H9 (cell line): ENCODE data around the gene LRP1B. TPM values are rescaled to one million over a fixed set of nuclear protein-coding genes. Genes with fewer than 3 reads are reported as not detected.

Experiments
- DNase-seq: peaks from one replicate; pipeline ENCODE4 v3.0.0-alpha.2; 2017
- H2AFZ ChIP-seq: one replicate; pipeline ENCODE4 v1.6.1; 2013; ENCODE audit warnings: mild to moderate bottlenecking, low read length, control low read depth, moderate library complexity
- H2AK5ac ChIP-seq: 2 replicates; pipeline ENCODE4 v1.6.1; 2013; ENCODE audit warnings: low read length, control low read depth, mixed read lengths; ENCODE audit not compliant: insufficient read length
- H2BK120ac ChIP-seq: one replicate; pipeline ENCODE4 v1.6.1; 2013; ENCODE audit warnings: low read depth, mild to moderate bottlenecking, low read length, control low read depth, inconsistent platforms; ENCODE audit not compliant: poor library complexity, severe bottlenecking
- H2BK12ac ChIP-seq: 2 replicates; pipeline ENCODE4 v1.6.1; 2013; ENCODE audit warnings: low read length, control low read depth, mixed read lengths, low read depth; ENCODE audit not compliant: insufficient read length
- H2BK15ac ChIP-seq: 2 replicates; pipeline ENCODE4 v1.6.1; 2013; ENCODE audit warnings: low read depth, low read length, control low read depth
- H2BK20ac ChIP-seq: one replicate; pipeline ENCODE4 v1.6.1; 2013; ENCODE audit warnings: low read depth, mild to moderate bottlenecking, low read length, control low read depth, inconsistent platforms; ENCODE audit not compliant: poor library complexity, severe bottlenecking
- H2BK5ac ChIP-seq: 2 replicates; pipeline ENCODE4 v1.6.1; 2013; ENCODE audit warnings: low read length, control low read depth, mixed read lengths; ENCODE audit not compliant: insufficient read length
- H3K14ac ChIP-seq: 2 replicates; pipeline ENCODE4 v1.6.1; 2013; ENCODE audit warnings: low read length, control low read depth; ENCODE audit not compliant: insufficient read depth
- H3K18ac ChIP-seq: 2 replicates; pipeline ENCODE4 v1.6.1; 2013; ENCODE audit warnings: low read depth, mild to moderate bottlenecking, mixed read lengths, low read length, control low read depth; ENCODE audit not compliant: insufficient read length
- H3K23ac ChIP-seq: 2 replicates; pipeline ENCODE4 v1.6.1; 2013; ENCODE audit warnings: low read length, control low read depth, mixed read lengths, low read depth; ENCODE audit not compliant: insufficient read length
- H3K23me2 ChIP-seq: 2 replicates; pipeline ENCODE4 v1.6.1; 2013; ENCODE audit warnings: low read depth, mild to moderate bottlenecking, mixed read lengths, low read length, control low read depth; ENCODE audit not compliant: insufficient read length, poor library complexity, severe bottlenecking
- H3K27ac ChIP-seq: 2 replicates; pipeline ENCODE4 v1.5.1; 2013; ENCODE audit warnings: low read length, control low read depth, mixed read lengths, low read depth; ENCODE audit not compliant: insufficient read length
- H3K27me3 ChIP-seq: 2 replicates; pipeline ENCODE4 v1.6.1; 2013; ENCODE audit warnings: low read length, control low read depth, inconsistent platforms; ENCODE audit not compliant: insufficient read depth
- H3K4ac ChIP-seq: 2 replicates; pipeline ENCODE4 v1.6.1; 2013; ENCODE audit warnings: low read depth, mild to moderate bottlenecking, control low read depth, inconsistent platforms, low read length, moderate library complexity
- H3K4me1 ChIP-seq: 2 replicates; pipeline ENCODE4 v1.6.1; 2013; ENCODE audit warnings: low read length, control low read depth, inconsistent platforms; ENCODE audit not compliant: insufficient read depth
- H3K4me2 ChIP-seq: 2 replicates; pipeline ENCODE4 v1.6.1; 2013; ENCODE audit warnings: low read length, control low read depth, mixed read lengths; ENCODE audit not compliant: insufficient read length, insufficient read depth
- H3K56ac ChIP-seq: 2 replicates; pipeline ENCODE4 v1.6.1; 2013; ENCODE audit warnings: low read depth, mild to moderate bottlenecking, mixed read lengths, low read length, control low read depth; ENCODE audit not compliant: insufficient read length
- H3K79me1 ChIP-seq: 2 replicates; pipeline ENCODE4 v1.6.1; 2013; ENCODE audit warnings: low read depth, mild to moderate bottlenecking, moderate library complexity, low read length, control low read depth, inconsistent platforms; ENCODE audit not compliant: insufficient read depth, poor library complexity, severe bottlenecking
- H3K79me2 ChIP-seq: 2 replicates; pipeline ENCODE4 v1.6.1; 2013; ENCODE audit warnings: low read length, control low read depth, inconsistent platforms; ENCODE audit not compliant: insufficient read depth
- H3K9ac ChIP-seq: 2 replicates; pipeline ENCODE4 v1.6.1; 2013; ENCODE audit warnings: low read length, control low read depth, mixed read lengths; ENCODE audit not compliant: insufficient read length; ENCODE audit errors: extremely low read depth
- H3K9me3 ChIP-seq: one replicate; pipeline ENCODE4 v1.6.1; 2013; ENCODE audit warnings: low read depth, low read length, inconsistent platforms; ENCODE audit not compliant: control insufficient read depth
- H3T11ph ChIP-seq: one replicate; pipeline ENCODE4 v1.6.1; 2013; ENCODE audit warnings: mild to moderate bottlenecking, low read length, control low read depth, inconsistent platforms
- H4K20me1 ChIP-seq: one replicate; pipeline ENCODE4 v1.6.1; 2013; ENCODE audit not compliant: control insufficient read depth, insufficient read length, insufficient read depth
- H4K5ac ChIP-seq: 2 replicates; pipeline ENCODE4 v1.6.1; 2013; ENCODE audit warnings: low read depth, mild to moderate bottlenecking, mixed read lengths, low read length, control low read depth; ENCODE audit not compliant: insufficient read length
- H4K8ac ChIP-seq: replicated peaks from 2 replicates; pipeline ENCODE4 v1.6.1; 2013; ENCODE audit warnings: low read length, control low read depth, mixed read lengths, low read depth; ENCODE audit not compliant: insufficient read length
- H4K91ac ChIP-seq: 2 replicates; pipeline ENCODE4 v1.6.1; 2013; ENCODE audit warnings: low read depth, mild to moderate bottlenecking, moderate library complexity, mixed read lengths, low read length, control low read depth; ENCODE audit not compliant: insufficient read length
- H3K27ac Mint-ChIP-seq, 3 experiments: 2 replicates in 2 of 3; 3 replicates in 1 of 3; pipeline ENCODE4 v1.8.0; 2020 to 2021; ENCODE audit warnings: mixed read lengths in 3 of 3, mild to moderate bottlenecking in 1 of 3, moderate library complexity in 1 of 3
- H3K27me3 Mint-ChIP-seq: 2 replicates; pipeline ENCODE4 v1.8.0; 2021; ENCODE audit warnings: low read depth, mild to moderate bottlenecking, moderate library complexity, mixed read lengths
- H3K36me3 Mint-ChIP-seq, 3 experiments: 2 replicates in 2 of 3; 3 replicates in 1 of 3; pipeline ENCODE4 v1.8.0; 2020 to 2021; ENCODE audit warnings: low read depth in 3 of 3, mixed read lengths in 3 of 3; ENCODE audit not compliant: insufficient read depth in 1 of 3
- H3K4me1 Mint-ChIP-seq, 2 experiments: 2 replicates each; pipeline ENCODE4 v1.8.0; 2020; ENCODE audit warnings: mixed read lengths in 2 of 2
- H3K4me3 Mint-ChIP-seq, 2 experiments: 2 replicates in 1 of 2; 3 replicates in 1 of 2; pipeline ENCODE4 v1.8.0; 2020 to 2021; ENCODE audit warnings: mild to moderate bottlenecking in 2 of 2, mixed read lengths in 2 of 2, moderate library complexity in 1 of 2
- H3K9me3 Mint-ChIP-seq, 2 experiments: 2 replicates in 1 of 2; 3 replicates in 1 of 2; pipeline ENCODE4 v1.8.0; 2020; ENCODE audit warnings: mild to moderate bottlenecking in 2 of 2, mixed read lengths in 2 of 2, moderate library complexity in 1 of 2
- CTCF ChIP-seq: fragments of 200-600 bp; sonication (generic); conservative IDR thresholded peaks from 3 replicates; pipeline ENCODE4 v1.8.0; 2021; ENCODE audit warnings: antibody characterized with exemption, mild to moderate bottlenecking
- WGBS: extraction: QIAGEN DNeasy Blood & Tissue Kit; methylation state at CpG from one replicate; pipeline ENCODE4 v1.1.7; 2013; ENCODE audit warnings: missing lambda C conversion rate, low lambda C conversion rate, mixed read lengths; ENCODE audit not compliant: insufficient read length; ENCODE audit errors: extremely low coverage; 5-methylcytosine and 5-hydroxymethylcytosine counted together
- total RNA-seq: library from RNA; stranded (reverse); gene quantifications from 2 replicates; pipeline ENCODE4 v1.2.1, GENCODE V29; 2021

LRP1B gene
- total RNA-seq, 1 experiment from 2014 or later, result not detected

- Histone ChIP-seq H3K4ac (no peak overlapping the region), H3K56ac (no peak overlapping the region), H3K9ac (peak overlapping the region; percentile 11), H3K14ac (no peak overlapping the region), H3K4me1 (no peaks in the 10 kb centered on the region), H3K79me1 (no peaks in the 10 kb centered on the region), H2BK15ac (no peak overlapping the region), H3T11ph (no peak overlapping the region), H2BK120ac (no peak overlapping the region), H2AFZ (no peak overlapping the region), H2BK12ac (no peak overlapping the region), H4K8ac (no peak overlapping the region), H4K91ac (no peak overlapping the region), H3K27me3 (peaks cover 11% of the 10 kb centered on the region; the same call in 1 of the 2 replicates), H4K20me1 (no peaks in the 10 kb centered on the region), H3K4me2 (peak overlapping the region; percentile 85), H3K9me3 (no peaks in the 10 kb centered on the region), H2AK5ac (no peak overlapping the region), H3K18ac (no peak overlapping the region), H2BK5ac (no peak overlapping the region), H3K79me2 (no peaks in the 10 kb centered on the region), H4K5ac (no peak overlapping the region), H3K27ac (no peak overlapping the region), H3K23me2 (peaks cover 17% of the 10 kb centered on the region), H3K23ac (no peak overlapping the region), H2BK20ac (no peak overlapping the region)
- no peaks in the 10 kb centered on the region; a peak in 2 of 5 replicates for H3K9me3 Mint-ChIP-seq
- peak overlapping the region in 1 of 3 experiments; percentile 76; a peak in 1 of 7 replicates for H3K27ac Mint-ChIP-seq
- no peaks in the 10 kb centered on the region for H3K36me3 Mint-ChIP-seq
- H3K27me3 Mint-ChIP-seq, result peaks cover 69% of the 10 kb centered on the region
- TF ChIP-seq CTCF, result no peak
- H3K4me3 Mint-ChIP-seq, result peak overlapping the region; percentile 73 to 93
- H3K4me1 Mint-ChIP-seq, result peaks cover 14 to 16% of the 10 kb centered on the region in 2 experiments
- DNase-seq, result peak; percentile 72
- no CpG with 5 or more reads among the region's 68 CpGs for WGBS
Observed at GRCh38 chr2:142130111-142131009, 456 bp downstream of the LRP1B start.
